ENCODE measurements around the gene SUFU. TPM values are rescaled to one million over a fixed set of nuclear protein-coding genes. Genes with fewer than 3 reads are reported as not detected.

Gene SUFU
- total RNA-seq, 4 donors from 2014 or later: 6.5 to 11.0 (median 9.2) TPM

DNA sequence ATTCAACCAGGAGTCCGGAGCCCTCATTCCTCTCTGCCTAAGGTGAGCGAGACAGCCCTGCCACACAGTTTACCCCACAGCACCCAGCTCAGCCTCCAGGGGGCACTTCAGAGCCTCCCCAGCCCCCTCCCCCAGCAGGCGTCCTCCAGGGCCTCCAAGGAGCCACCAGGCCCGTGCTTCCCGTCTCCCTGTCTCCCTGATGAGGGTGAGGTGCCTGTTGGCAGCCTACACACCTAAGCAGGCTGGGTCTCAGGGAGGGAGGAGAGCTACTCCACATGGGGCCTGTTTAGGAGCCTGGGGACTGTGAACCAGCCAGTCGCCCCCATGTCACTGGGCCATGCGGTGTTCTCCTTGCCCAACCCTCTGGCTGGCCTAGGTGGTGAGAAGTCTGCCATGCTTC, 111.6 kb downstream of the SUFU start:
- Histone ChIP-seq H3K9me3 (no peaks in the 10 kb centered on the region), H3K27ac (peak overlapping the region; percentile 12 to 40 (median 24)), H3K36me3 (peaks cover 0 to 31% (median 0%) of the 10 kb centered on the region in 3 donors), H3K4me3 (no peak overlapping the region), H3K4me1 (peaks cover 0 to 36% (median 6%) of the 10 kb centered on the region in 4 donors), H3K27me3 (no peaks in the 10 kb centered on the region)
- TF ChIP-seq, protein P1, sequence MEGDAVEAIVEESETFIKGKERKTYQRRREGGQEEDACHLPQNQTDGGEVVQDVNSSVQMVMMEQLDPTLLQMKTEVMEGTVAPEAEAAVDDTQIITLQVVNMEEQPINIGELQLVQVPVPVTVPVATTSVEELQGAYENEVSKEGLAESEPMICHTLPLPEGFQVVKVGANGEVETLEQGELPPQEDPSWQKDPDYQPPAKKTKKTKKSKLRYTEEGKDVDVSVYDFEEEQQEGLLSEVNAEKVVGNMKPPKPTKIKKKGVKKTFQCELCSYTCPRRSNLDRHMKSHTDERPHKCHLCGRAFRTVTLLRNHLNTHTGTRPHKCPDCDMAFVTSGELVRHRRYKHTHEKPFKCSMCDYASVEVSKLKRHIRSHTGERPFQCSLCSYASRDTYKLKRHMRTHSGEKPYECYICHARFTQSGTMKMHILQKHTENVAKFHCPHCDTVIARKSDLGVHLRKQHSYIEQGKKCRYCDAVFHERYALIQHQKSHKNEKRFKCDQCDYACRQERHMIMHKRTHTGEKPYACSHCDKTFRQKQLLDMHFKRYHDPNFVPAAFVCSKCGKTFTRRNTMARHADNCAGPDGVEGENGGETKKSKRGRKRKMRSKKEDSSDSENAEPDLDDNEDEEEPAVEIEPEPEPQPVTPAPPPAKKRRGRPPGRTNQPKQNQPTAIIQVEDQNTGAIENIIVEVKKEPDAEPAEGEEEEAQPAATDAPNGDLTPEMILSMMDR (IDR thresholded peaks at IDR 0.05): peak in 2 of 6 experiments; percentile 12 to 16
- no peak for TF ChIP-seq POLR2A (IDR thresholded peaks at IDR 0.05)
- DNase-seq: no peak

DNA sequence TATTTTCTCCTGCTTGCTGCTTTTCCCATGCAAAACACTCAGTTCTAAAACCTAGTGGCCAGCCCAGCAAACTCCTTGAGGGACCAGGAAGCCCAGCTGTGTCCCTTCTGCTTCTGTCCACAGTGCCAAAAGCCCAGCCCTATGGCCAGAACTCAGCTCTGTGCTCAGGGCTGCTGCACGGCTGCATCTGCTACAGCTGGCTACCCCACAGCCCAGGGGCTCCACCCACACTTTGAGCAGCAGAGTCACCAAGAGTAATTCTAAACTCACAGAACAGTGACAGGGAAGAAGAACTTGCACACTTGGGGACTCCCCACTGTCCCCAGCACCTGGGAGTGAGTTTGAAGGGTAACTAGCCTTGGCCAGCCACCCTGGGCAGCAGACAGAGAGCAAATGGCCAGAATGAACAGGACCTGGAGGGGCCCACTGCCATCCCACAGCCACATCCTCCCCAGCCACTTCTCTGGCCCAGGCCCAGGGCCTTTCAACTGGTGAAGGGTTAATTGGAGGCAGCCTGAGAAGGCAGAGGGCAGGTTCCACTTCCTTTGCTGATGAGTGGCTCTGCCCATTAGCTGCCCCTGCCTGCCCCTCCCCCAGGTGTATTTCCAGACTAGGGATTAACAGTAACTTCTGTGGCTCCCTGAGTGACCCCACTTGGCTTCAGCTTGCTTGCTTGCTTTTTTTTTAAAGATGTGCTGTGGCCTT, 112.4 kb downstream of the SUFU start:
- Histone ChIP-seq H3K27ac (peak overlapping the region; percentile 17 to 40 (median 33)), H3K9me3 (no peaks in the 10 kb centered on the region), H3K36me3 (peaks cover 0 to 31% (median 0%) of the 10 kb centered on the region in 3 donors), H3K27me3 (no peaks in the 10 kb centered on the region), H3K4me3 (no peak overlapping the region), H3K4me1 (peaks cover 0 to 42% (median 6%) of the 10 kb centered on the region in 4 donors)
- peak in 1 of 3 donors; percentile 60 for DNase-seq
- TF ChIP-seq, protein P1 (IDR thresholded peaks at IDR 0.05): no peak
- no peak for TF ChIP-seq POLR2A (IDR thresholded peaks at IDR 0.05)

DNA sequence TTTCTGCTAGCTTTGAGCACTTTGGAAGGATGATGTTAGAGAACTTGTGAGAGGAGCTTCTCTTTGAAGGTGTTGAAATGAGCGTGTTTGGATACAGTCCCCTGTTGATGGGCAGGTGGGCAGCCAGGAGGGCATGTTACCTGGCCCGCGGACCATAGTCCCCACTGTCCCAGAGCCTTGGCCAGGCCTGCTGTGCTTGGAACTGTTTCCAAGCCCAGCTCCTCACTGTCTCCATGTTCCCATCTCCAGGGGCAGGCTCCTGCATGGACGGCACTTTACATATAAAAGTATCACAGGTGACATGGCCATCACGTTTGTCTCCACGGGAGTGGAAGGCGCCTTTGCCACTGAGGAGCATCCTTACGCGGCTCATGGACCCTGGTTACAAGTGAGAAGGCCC, 113.3 kb downstream of the SUFU start:
- Histone ChIP-seq H3K27me3 (no peaks in the 10 kb centered on the region), H3K4me1 (peaks cover 0 to 34% (median 6%) of the 10 kb centered on the region in 4 donors), H3K4me3 (no peak overlapping the region), H3K9me3 (no peaks in the 10 kb centered on the region), H3K27ac (no peak overlapping the region), H3K36me3 (peaks cover 0 to 31% (median 0%) of the 10 kb centered on the region in 3 donors)
- no peak for DNase-seq
- no peak for TF ChIP-seq POLR2A (IDR thresholded peaks at IDR 0.05)
- TF ChIP-seq, protein P1 (IDR thresholded peaks at IDR 0.05): no peak

DNA sequence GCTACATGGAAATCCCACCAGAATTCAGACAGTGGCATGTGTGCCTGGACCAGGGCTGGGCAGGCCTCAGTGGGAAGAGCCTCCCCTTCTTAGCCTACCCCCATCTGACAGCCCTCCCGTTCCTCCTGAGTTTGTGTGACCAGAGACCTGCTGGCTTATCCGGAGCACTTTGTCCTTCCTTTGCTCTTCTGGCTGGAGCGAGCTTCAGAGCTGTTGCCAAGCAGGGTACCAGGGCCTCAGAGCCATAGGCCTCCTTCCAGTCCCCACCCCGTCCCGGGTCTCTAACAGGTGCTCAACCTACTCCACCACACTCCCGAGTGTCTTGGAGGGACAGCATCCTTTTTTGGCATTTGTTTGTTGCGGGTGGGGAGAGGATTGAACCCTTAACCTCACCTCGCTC, 114.0 kb downstream of the SUFU start:
- peaks cover 0 to 34% (median 6%) of the 10 kb centered on the region in 4 donors for H3K4me1 ChIP-seq

DNA sequence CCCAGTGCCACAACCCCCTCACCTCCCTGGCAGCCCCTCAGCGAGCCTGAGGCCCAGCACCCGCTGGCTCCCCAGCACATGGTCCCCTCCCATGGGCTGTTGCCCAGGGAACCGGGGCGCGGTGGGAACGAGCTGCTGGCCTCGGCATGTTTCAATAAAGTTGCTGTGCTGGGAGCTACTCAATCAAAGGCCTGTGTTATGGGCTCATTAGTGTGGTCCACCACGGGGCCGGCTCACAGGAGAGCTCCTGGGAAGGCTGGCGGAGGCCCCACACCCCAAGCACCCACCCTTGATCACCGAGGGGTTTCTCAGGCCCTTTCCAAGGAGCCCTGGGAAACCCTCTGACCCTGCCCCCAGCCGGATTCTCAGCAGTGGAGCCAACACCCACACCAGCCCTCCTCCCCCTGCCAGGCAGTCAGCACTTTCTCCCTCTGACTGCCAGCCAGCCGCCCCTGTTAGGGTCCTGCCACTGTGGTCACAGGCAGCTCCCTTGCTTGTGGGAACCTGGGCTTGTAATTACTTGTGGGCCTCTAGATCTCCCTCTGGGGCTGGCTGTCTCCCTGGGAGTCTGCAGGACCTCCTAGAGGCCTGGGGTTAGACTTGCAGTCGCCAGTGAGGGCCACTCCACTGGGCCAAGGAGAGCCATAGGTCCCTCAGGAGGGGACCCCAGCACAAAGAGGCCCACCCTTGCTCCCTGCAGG, 115.7 kb downstream of the SUFU start:
- Histone ChIP-seq H3K4me3 (no peak overlapping the region), H3K27ac (peak overlapping the region; percentile 28 to 61 (median 34)), H3K4me1 (peaks cover 0 to 34% (median 2%) of the 10 kb centered on the region in 4 donors), H3K27me3 (no peaks in the 10 kb centered on the region), H3K9me3 (no peaks in the 10 kb centered on the region), H3K36me3 (peaks cover 0 to 31% (median 0%) of the 10 kb centered on the region in 3 donors)
- TF ChIP-seq, protein P1 (IDR thresholded peaks at IDR 0.05): no peak
- TF ChIP-seq POLR2A (IDR thresholded peaks at IDR 0.05): no peak
- no peak for DNase-seq

More for the DNA sequence above, 114.0 kb downstream of the SUFU start:
- H3K4me3 ChIP-seq: no peak overlapping the region
- no peak for DNase-seq
- H3K36me3 ChIP-seq: peaks cover 0 to 31% (median 0%) of the 10 kb centered on the region in 3 donors
- H3K27ac ChIP-seq: no peak overlapping the region
- H3K27me3 ChIP-seq: no peaks in the 10 kb centered on the region
- no peaks in the 10 kb centered on the region for H3K9me3 ChIP-seq
- TF ChIP-seq POLR2A (IDR thresholded peaks at IDR 0.05): no peak
- TF ChIP-seq, protein P1 (IDR thresholded peaks at IDR 0.05): no peak

Data from Peyer's patch (tissue), 4 donors.